HG03095 (cell line): ENCODE data around the gene NFYA.
"Not testable (repeated sequence)": the region's sequence is repeated elsewhere in the genome, so short reads cannot be mapped to it uniquely, and the experiment has no call there.

Experiments
- ATAC-seq: cut with Tn5 transposase; IDR thresholded peaks from one replicate; pipeline ENCODE4 v1.9.1; 2021; ENCODE audit warnings: moderate library complexity; ENCODE audit not compliant: unreplicated experiment

NFYA gene

DNA sequence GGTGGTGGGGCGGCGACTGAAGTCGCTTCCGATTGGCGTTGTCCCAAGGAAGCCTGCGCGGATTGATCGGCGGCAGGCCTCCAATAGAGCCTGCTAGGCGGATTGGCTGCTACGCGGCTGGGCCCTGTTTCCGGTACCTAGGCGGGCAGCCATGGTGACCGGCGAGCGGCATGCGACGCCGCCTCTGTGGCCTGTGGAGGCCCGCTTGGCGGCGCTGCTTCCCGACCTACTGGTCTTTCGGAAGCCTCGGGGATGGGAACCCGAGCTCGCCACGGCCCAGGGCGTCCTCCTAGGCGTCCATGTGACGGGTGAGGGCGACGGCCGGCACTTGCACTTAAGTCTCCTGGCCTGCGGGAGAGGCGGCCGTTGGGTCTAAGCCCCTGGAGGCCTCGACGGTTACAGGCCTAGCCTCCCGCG, 28.1 kb downstream of the NFYA start:
- no peak for ATAC-seq

DNA sequence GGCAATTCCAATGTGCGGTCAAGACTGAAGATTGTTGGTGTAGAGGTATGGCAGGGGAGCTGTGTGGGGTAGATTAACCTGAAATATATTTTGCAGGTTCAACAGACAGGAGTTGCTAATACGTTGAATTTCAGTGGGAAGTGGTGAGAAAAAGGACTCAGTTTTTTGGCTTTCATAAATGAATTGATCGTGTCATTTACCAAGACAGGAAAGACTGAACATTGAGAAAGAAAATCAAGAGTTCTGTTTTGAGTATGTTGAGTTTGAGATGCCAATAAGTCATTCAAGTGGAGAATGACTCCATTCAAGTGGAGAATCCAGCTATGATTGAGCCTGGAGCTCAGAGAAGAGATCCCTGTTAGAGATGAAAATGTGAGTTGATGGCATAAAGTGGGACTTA, 31.1 kb downstream of the NFYA start:
- no peak for ATAC-seq

DNA sequence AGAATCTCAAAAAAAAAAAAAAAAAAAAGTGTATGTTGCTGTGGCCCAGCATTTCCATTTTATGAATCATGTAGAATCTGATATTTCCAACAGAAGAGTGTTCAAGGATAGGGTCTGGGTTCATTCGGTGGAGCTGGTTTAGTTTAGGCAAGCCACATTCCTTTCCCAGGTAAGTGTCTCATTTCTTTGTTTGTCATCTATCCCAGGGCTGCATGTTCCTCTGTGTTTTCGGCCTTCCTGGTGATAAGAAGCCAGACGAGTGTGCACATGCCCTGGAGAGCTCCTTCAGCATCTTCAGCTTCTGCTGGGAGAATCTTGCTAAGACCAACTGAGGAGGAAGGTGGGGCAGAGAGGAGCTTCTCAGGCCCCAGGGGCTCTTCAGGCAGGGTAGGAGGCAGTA, 38.2 kb downstream of the NFYA start:
- no peak for ATAC-seq

- ATAC-seq: not testable (repeated sequence)
These were observed 42.3 kb downstream of the NFYA start for GRCh38 chr6:41115027-41115426.

GRCh38 chr6:41119508-41119907, 46.7 kb downstream of the NFYA start:
- no peak for ATAC-seq

GRCh38 chr6:41120058-41120457, 47.3 kb downstream of the NFYA start:
- no peak for ATAC-seq

DNA sequence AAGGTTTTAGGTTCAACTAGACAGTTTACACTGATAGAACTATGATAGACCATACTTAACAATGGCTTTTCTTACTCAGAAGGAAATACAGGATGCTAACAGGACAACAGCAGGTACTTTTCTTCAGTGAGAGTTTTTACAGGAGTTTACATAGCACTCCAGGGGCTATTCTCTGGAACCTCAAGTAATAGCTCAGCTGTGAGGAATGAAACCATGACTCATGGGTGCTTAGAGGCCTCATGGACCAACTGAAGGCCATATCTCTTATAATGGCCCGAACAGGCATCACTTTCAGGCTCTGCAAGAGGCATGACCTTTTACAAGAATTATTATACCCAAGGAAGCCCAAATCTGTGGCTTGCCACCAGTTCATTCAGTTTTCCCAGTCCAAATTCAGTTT, 49.6 kb downstream of the NFYA start:
- no peak for ATAC-seq

DNA sequence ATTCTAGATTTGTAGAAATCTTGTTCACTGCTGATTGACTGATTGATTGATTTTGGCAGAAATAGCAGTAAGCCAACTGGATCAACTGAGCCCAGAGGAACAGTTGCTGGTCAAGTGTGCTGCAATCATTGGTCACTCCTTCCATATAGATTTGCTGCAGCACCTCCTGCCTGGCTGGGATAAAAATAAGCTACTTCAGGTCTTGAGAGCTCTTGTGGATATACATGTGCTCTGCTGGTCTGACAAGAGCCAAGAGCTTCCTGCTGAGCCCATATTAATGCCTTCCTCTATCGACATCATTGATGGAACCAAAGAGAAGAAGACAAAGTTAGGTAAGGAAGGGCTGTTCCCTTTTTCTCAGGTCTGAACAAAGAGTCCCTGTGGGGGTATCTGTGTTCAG, 50.1 kb downstream of the NFYA start:
- no peak for ATAC-seq

DNA sequence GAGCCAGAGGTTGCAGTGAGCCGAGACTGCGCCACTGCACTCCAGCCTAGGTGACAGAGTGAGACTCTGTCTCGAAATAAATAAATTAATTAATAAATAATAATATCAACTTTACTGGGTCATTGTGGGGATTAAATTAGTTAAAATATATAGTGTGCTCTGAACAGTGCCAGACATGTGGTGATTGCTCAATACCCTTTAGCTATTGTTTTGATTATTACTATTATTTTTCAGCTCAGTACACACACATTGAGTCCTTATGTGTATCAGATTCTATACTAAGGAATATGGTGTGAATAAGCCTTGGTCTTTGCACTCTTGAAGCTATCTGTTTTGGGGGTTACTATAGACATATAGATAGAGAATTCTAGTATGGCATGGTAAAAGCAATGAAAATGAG, 52.5 kb downstream of the NFYA start:
- no peak for ATAC-seq

DNA sequence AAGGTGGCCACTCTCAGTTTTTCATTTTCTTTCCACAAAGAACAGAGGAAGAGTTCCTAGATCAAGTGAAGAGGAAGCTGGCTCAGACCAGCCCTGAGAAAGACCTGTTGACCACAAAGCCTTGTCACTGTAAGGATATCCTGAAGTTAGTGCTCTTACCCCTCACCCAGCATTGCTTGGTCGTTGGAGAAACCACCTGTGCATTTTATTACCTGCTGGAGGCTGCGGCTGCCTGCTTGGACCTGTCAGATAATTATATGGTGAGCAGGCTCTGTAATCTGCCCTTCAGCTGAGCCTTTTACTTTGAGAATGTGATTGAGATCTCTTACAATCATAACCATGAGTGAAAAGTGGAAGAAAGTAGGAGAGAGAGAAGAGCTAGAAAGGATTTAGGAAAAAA, 59.5 kb downstream of the NFYA start:
- no peak for ATAC-seq

DNA sequence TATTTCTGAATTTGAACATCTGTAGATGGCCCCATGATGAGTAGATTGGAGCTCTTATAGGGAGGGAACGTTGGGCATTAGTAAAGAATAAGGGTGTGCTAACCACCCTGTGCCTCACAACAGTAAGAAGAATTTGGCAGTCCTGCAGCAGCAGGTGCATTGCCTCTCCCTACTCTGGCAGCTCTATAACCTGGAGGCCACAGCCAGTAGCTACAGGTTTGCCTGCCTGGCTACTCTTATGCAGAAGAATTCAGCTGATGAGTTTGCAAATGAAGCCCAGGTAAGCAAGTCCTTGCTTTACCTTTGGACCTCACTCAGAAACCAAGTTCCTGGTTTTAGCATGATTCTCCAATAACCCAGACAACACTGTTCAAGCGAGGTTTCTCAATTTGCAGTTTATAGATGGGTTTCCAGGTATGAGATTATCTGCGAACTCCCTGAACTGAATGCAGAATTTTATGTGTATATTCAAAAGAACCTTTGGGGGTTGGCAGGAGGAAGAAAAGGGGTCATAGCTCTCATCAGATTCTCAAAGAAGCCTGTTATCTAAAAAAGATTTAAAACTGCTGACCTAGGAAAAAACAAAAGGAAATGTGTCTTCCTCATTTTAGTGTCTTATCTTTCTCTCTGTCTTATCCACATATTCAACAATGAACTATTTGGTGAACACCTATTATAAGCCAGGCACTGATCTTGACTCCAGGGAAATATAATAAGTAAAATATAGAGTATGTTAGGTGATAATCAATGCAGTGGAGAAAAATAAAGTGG, 62.5 kb downstream of the NFYA start:
- ATAC-seq: no peak

GRCh38 chr6:41136911-41137310, 64.1 kb downstream of the NFYA start:
- no peak for ATAC-seq

DNA sequence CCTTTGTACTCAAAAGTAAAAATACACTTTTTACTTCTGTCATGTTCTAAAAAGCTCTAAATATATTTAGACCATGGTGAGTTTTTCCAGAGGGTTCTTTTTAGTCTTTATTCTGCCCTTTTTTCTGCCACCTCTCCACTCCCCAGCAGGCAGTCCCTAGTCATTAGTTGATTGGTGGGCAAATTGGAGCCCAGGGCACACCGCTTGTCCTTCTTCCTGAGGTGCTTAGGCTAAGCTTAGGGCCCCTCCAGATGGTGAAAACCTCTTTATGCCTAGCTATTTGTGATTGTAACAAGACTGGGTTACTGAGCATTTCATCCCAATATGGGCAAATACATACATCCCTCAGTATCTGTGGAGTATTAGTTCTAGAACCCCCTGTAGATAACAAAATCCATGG, 75.1 kb downstream of the NFYA start:
- no peak for ATAC-seq
